Colonic mucosa (tissue), 4 donors: ENCODE data around the gene ABHD5. TPM values are rescaled to one million over a fixed set of nuclear protein-coding genes. Genes with fewer than 3 reads are reported as not detected.

Source experiments
- DNase-seq: peaks from one replicate; pipeline ENCODE4 v3.0.0-alpha.2; 2020
- H3K27ac ChIP-seq: fragments of 200-600 bp; one replicate; pipeline ENCODE4 v1.8.0; 2021
- H3K27me3 ChIP-seq: fragments of 200-600 bp; one replicate; pipeline ENCODE4 v1.8.0; 2021
- H3K36me3 ChIP-seq: fragments of 200-600 bp; one replicate; pipeline ENCODE4 v1.8.0; 2021
- H3K4me1 ChIP-seq: fragments of 200-600 bp; one replicate; pipeline ENCODE4 v1.8.0; 2021; ENCODE audit warnings: mild to moderate bottlenecking
- H3K4me3 ChIP-seq: fragments of 200-600 bp; one replicate; pipeline ENCODE4 v1.8.0; 2021
- H3K9ac ChIP-seq, 2 donors: one replicate each; pipeline ENCODE4 v1.7.0; 2013; ENCODE audit warnings: control low read depth in 2 of 2, low read depth in 2 of 2, low read length in 2 of 2
- H3K9me3 ChIP-seq: fragments of 200-600 bp; one replicate; pipeline ENCODE4 v1.8.0; 2021
- CTCF ChIP-seq: fragments of 200-600 bp; IDR thresholded peaks from one replicate; pipeline ENCODE4 v1.8.0; 2022; ENCODE audit warnings: antibody characterized with exemption, mild to moderate bottlenecking
- intact Hi-C: fragments of 100-400 bp; cut with DNase I; formaldehyde crosslinking; loops from one replicate; pipeline ENCODE4 v1.14.1; 2022
- total RNA-seq, 2 donors: library from RNA; stranded (reverse); fragmentation: NEBNext Ultra II Directional in 1 of 2; extraction: Animal tissue kit (Norgen Biotek cat#: 25700) in 1 of 2; gene quantifications; one replicate each; pipeline ENCODE4 v1.2.1, GENCODE V29; 2021
- donor health status: healthy.
- donor health status: DM: no; HTN: no; CAD: no.
- donor health status: DM: no; HTN: no; CAD: no.

ABHD5 gene
- total RNA-seq, 2 donors from 2014 or later: 24.0 to 25.2 TPM

- intact Hi-C loops: no loop called here
- no peak overlapping the region for H3K9ac ChIP-seq
- H3K4me1 ChIP-seq: peaks cover 2% of the 10 kb centered on the region
- H3K4me3 ChIP-seq: no peak overlapping the region
- no peak for TF ChIP-seq CTCF
- DNase-seq: no peak
- no peaks in the 10 kb centered on the region for H3K27me3 ChIP-seq
- no peaks in the 10 kb centered on the region for H3K9me3 ChIP-seq
- H3K36me3 ChIP-seq: no peaks in the 10 kb centered on the region
- no peak overlapping the region for H3K27ac ChIP-seq
Observed at GRCh38 chr3:43684944-43685343, 5.8 kb upstream of the ABHD5 start.

- H3K27me3 ChIP-seq: no peaks in the 10 kb centered on the region
- H3K4me1 ChIP-seq: peaks cover 4% of the 10 kb centered on the region
- H3K9me3 ChIP-seq: no peaks in the 10 kb centered on the region
- H3K9ac ChIP-seq: no peak overlapping the region
- DNase-seq: no peak
- no peaks in the 10 kb centered on the region for H3K36me3 ChIP-seq
- intact Hi-C loops: no loop called here
- no peak for TF ChIP-seq CTCF
- no peak overlapping the region for H3K4me3 ChIP-seq
- no peak overlapping the region for H3K27ac ChIP-seq
Observed at GRCh38 chr3:43685921-43686320, 4.8 kb upstream of the ABHD5 start.

- H3K27ac ChIP-seq: no peak overlapping the region
- no peaks in the 10 kb centered on the region for H3K27me3 ChIP-seq
- no peak overlapping the region for H3K9ac ChIP-seq
- no peak overlapping the region for H3K4me3 ChIP-seq
- TF ChIP-seq CTCF: no peak
- H3K36me3 ChIP-seq: no peaks in the 10 kb centered on the region
- DNase-seq: no peak
- intact Hi-C loops: no loop called here
- peaks cover 4% of the 10 kb centered on the region for H3K4me1 ChIP-seq
- H3K9me3 ChIP-seq: no peaks in the 10 kb centered on the region
Observed at GRCh38 chr3:43686333-43686699, 4.4 kb upstream of the ABHD5 start.

GRCh38 chr3:43686700-43687498 is 3.8 kb upstream of the ABHD5 start:
- Histone ChIP-seq H3K4me3 (no peak overlapping the region), H3K27me3 (no peaks in the 10 kb centered on the region), H3K27ac (no peak overlapping the region), H3K36me3 (no peaks in the 10 kb centered on the region), H3K4me1 (peaks cover 4% of the 10 kb centered on the region), H3K9me3 (no peaks in the 10 kb centered on the region), H3K9ac (no peak overlapping the region)
- no peak for DNase-seq
- no peak for TF ChIP-seq CTCF
- intact Hi-C loops: no loop called here

GRCh38 chr3:43687499-43687811 is 3.3 kb upstream of the ABHD5 start:
- no peak overlapping the region for H3K9ac ChIP-seq
- intact Hi-C loops: no loop called here
- no peak overlapping the region for H3K4me3 ChIP-seq
- H3K27me3 ChIP-seq: no peaks in the 10 kb centered on the region
- H3K9me3 ChIP-seq: no peaks in the 10 kb centered on the region
- no peak for DNase-seq
- TF ChIP-seq CTCF: no peak
- H3K27ac ChIP-seq: no peak overlapping the region
- no peaks in the 10 kb centered on the region for H3K36me3 ChIP-seq
- H3K4me1 ChIP-seq: peaks cover 4% of the 10 kb centered on the region
